GM18868 (cell line): ENCODE data around the gene TCF3.
A peak's percentile ranks its signal among the peaks of the same experiment; 100 is the strongest.

ENCODE experiments used
- ATAC-seq: cut with Tn5 transposase; IDR thresholded peaks from one replicate; pipeline ENCODE4 v1.9.1; 2021; ENCODE audit warnings: mild to moderate bottlenecking, moderate library complexity; ENCODE audit not compliant: unreplicated experiment

Gene TCF3

GRCh38 chr19:1613146-1613545, 39.3 kb downstream of the TCF3 start:
- ATAC-seq = no peak

- ATAC-seq = no peak
These were observed 40.0 kb downstream of the TCF3 start for GRCh38 chr19:1612114-1613086.

GRCh38 chr19:1611353-1611752, 41.1 kb downstream of the TCF3 start:
- no peak for ATAC-seq

GRCh38 chr19:1610579-1610978, 41.8 kb downstream of the TCF3 start:
- ATAC-seq = no peak

- no peak for ATAC-seq
These were observed 42.5 kb downstream of the TCF3 start for GRCh38 chr19:1609680-1610474.

- no peak for ATAC-seq
These were observed 43.4 kb downstream of the TCF3 start for GRCh38 chr19:1609103-1609396.

GRCh38 chr19:1608359-1609102, 43.9 kb downstream of the TCF3 start:
- ATAC-seq = no peak

- no peak for ATAC-seq
These were observed 46.2 kb downstream of the TCF3 start for GRCh38 chr19:1606138-1606651.

- ATAC-seq = peak; percentile 87
These were observed 46.9 kb downstream of the TCF3 start, which contains the start of gene UQCR11 for GRCh38 chr19:1605236-1606137. UQCR11 (minus strand) TSS chr19:1605462; CDS start chr19:1605409, 53 bp downstream.

- ATAC-seq = no peak
These were observed 50.2 kb downstream of the TCF3 start for GRCh38 chr19:1602091-1602707.

- no peak for ATAC-seq
These were observed 50.8 kb downstream of the TCF3 start for GRCh38 chr19:1601613-1602064.

- ATAC-seq = no peak
These were observed 53.0 kb downstream of the TCF3 start for GRCh38 chr19:1599460-1599846.

GRCh38 chr19:1598777-1599459, 53.5 kb downstream of the TCF3 start:
- ATAC-seq = no peak

GRCh38 chr19:1593501-1593772, 59.0 kb downstream of the TCF3 start:
- ATAC-seq = no peak

- peak; percentile 67 for ATAC-seq
These were observed 59.5 kb downstream of the TCF3 start, which contains the start of gene MBD3 for GRCh38 chr19:1592755-1593500. MBD3 (minus strand) TSS chr19:1592865; CDS start chr19:1592631, 234 bp downstream.

GRCh38 chr19:1592024-1592754, 60.2 kb downstream of the TCF3 start:
- peak; percentile 66 for ATAC-seq

GRCh38 chr19:1591421-1592023, 60.9 kb downstream of the TCF3 start:
- ATAC-seq = no peak
